Measurements from ENCODE around the gene TMEM108.

The TMEM108 gene

DNA sequence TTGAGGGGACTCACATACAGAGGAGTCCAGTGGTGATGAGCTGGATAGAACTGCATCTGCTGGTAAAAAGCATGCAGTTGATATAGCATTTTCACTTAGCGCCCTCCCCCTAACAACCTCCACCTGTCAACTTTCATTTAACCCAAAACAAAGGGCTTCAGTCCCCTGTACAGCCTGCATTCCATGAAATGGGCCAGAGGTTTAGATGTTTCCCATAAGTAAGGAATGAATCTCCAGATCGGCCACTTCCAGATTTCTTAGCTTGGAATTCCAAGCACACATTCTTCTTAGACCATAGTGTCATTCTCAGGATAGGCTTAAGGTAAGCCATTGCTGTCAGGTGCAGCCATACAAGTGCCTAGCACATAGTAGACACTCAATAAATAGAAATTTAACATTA lies 328.7 kb downstream of the TMEM108 start:
- no peak for DNase-seq

DNA sequence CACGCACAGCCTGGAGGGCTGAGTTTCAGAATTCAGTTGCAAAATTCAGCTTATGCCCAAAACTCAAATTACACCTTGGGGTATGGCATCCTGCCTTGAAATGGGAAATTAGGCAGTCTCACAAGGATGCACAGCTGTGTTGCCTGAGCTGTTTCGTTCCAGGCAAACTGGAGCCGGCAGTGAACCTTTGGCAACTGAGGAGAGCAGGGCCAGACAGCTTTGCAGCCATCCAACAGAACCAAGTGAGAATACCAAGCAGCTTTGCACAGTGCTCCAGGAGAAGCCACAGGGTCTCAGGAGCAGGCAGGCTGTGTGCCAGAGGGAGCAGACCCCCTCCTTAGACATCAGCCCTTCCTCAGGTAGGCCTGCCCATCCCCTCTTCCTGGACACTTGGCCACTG lies 329.2 kb downstream of the TMEM108 start:
- no peak for DNase-seq

DNA sequence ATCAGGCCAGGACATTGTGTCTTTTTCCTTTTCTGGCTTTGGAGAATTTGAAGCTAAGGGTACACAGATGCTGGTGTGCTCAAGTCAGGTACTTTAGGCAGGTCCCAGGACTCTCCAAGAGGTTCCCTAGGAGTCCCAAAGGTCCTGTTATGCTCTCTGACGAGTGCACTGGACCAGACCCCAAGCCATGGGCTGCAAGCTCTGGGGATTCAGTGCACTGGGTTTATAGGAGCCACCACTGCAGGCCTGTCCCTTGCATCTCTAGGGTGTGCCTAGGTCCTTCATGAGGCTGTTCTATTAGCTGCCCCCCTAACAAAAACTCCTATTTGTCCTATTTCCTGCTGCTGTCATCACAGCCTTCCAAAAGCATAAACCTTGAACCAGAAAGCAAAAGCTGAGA lies 329.8 kb downstream of the TMEM108 start:
- no peak for DNase-seq

DNA sequence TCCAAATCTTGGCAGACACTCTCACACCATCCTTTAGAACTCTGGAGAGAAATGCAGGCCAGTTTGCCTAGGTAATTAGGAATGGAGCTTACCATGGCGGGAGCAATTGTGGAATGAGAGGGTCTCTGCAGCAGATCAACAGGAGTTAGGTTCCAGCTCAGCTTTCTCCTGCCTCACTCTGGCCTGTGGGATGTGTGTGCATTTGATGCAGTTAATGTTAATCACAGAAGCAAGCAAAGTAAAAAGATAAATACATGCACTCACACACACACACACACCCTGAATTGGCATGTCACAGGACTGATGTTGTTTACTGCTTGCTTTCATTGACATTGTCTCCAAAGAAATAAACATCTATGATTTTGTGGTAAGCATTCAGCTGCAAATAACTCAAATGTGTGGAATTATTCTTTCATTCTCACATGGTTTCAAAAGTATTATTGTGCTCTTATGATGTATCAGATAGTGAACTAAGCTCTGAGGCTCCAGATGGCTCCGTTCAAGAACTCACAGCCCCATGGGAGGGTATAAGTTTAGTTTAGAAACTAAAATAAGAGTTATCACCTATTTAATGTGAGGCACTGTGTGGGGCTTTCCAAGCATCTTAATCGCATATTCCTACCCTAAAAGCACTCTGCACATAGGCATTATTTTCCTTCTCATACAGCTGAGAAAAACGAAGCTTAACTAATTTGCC lies 330.3 kb downstream of the TMEM108 start:
- DNase-seq: no peak

DNA sequence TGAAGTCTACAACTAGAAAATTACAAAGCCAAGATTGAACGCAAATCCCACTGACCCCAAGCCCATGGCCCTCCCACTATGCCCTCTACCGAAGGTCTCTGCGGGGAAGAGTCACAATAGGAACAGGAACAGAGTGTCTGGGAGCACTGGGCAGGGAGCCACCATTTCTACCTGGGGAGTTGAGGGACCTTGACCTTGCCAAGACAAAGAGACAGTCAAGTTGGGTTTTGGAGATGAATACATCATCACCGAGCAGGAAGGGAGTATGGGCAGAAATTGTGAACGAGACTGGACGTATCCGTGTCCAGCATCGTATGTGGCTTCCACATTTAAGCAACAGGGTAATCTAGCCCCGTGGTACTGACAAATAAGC lies 330.9 kb downstream of the TMEM108 start:
- DNase-seq: no peak

DNA sequence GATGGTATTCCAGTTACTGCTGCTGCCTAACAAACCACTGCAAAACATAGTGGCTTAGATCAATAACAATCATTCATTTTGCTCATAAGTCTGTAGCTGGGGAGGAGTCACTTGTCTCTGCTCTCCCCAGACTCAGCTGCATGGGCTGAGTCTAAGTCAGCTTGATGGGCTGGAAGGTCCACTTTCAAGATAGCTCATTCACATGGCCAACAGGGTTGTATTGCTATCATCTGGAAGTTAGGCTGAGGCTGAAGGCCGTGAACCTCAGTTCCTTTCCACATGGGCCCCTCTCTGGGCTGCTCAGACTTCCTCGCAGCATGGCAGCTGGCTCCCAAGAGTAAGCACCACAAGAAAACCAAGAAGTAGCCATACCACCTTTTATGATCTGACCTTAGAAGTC lies 333.0 kb downstream of the TMEM108 start:
- no peak for DNase-seq

DNA sequence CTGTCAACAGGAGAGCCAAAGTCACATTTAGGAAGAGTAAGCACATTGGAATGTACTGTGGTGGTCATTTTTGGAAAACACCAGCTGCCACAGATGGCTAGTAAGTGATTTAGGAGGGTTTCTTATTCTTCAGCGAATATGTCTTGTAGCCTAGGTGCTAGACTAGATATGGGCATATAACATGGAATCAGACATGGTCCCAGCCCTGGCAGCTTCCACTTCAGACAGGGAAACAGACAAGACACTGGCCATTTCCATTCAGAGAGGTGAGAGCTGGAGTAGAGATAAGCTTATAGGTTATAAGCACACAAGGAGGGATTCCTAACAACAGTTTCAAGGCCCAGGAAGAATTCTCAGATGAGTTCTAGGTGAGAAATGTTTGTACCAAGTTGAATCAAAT lies 333.5 kb downstream of the TMEM108 start:
- DNase-seq: no peak

DNA sequence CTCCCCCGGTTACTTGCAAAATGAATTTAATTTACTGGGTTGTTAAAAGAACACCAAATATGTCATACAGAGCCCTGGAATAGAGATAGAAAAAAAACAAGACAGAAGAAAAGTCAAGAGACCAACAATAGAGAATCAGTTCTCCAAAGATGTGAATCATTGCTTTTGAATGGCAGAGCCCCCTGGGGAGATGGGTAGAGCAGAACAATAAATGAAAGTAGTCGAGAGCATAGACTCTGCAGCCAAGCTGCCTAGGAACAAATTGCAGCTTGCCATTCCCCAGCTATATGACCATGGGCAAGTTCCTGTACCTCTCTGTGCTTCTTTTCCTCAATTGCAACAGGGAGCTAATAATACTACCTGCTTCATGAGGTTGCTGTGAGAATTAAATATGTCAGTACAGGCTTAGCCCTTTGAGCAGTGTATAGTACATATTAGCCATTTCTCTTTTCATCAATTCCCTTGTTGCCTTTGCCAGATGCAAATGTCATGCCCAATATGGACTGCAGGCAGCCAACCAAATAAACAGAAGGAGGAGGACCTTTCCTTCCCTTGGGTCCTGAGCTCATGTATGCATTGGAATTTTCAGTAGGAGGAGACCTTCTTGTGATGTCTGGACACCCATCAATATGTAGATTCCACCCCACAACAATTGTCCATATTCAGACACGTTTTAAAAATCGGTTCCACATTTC lies 336.7 kb downstream of the TMEM108 start:
- DNase-seq: no peak

DNA sequence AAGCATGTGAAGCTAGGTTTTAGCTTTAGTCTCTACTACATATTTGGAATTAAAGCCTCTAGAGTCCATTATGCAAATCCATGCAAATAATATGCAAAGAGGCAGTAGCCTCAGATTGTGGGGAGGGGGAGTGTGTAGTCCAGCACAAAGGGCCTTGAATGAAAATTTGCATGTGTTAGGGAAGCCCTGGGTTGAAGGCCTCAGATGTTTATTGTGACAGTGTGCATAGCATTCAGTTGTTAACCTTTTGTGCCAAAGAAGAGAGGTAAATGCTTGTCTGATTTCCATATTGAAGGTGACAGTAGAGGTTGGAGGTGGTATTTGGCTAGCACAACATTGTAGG lies 337.2 kb downstream of the TMEM108 start:
- no peak for DNase-seq

DNA sequence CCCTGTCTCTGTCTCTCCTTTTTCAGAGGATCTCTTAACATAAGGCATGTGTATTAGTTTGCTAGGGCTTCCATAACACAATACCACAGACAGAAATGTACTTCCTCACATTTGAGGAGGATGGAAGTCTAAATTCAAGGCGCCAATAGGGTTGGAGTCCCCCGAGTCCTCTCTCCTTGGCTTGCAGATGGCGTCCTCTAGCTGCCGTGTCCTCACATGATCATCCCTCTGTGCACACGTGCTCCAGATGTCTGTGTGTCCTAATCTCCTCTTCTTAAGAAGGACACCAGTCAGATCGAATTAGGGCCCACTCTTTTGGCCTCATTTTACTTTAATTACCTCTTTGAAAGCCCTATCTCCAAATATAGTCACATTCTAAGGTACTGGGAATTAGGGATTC lies 338.6 kb downstream of the TMEM108 start:
- DNase-seq: peak; percentile 5

DNA sequence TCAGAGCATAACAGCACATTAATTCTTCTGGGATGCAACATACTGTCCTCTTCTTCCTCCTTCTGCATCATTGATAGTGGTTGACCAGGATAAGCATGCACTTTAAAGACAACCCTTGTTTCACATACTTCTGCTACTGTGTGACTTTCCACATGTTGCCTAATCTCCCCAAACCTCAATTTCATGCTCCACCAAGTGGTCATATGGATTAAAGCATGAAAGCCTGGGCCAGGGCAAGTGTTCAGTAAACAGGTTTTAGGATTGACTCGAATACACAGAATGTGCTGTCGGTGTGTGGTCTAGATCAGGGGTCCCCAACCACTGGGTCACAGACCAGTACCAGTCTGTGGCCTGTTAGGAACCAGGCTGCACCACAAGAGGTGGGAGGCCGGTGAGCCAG lies 339.2 kb downstream of the TMEM108 start:
- peak; percentile 37 for DNase-seq

DNA sequence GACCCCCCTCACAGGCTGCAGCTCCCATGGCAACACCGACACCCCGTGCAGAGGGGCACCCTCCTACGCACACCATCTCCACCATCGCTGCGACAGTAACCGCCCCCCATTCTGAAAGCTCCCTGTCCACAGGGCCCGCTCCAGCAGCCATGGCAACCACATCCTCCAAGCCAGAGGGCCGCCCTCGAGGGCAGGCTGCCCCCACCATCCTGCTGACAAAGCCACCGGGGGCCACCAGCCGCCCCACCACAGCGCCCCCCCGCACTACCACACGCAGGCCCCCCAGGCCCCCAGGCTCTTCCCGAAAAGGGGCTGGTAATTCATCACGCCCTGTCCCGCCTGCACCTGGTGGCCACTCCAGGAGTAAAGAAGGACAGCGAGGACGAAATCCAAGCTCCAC lies 341.7 kb downstream of the TMEM108 start:
- no peak for DNase-seq

DNA sequence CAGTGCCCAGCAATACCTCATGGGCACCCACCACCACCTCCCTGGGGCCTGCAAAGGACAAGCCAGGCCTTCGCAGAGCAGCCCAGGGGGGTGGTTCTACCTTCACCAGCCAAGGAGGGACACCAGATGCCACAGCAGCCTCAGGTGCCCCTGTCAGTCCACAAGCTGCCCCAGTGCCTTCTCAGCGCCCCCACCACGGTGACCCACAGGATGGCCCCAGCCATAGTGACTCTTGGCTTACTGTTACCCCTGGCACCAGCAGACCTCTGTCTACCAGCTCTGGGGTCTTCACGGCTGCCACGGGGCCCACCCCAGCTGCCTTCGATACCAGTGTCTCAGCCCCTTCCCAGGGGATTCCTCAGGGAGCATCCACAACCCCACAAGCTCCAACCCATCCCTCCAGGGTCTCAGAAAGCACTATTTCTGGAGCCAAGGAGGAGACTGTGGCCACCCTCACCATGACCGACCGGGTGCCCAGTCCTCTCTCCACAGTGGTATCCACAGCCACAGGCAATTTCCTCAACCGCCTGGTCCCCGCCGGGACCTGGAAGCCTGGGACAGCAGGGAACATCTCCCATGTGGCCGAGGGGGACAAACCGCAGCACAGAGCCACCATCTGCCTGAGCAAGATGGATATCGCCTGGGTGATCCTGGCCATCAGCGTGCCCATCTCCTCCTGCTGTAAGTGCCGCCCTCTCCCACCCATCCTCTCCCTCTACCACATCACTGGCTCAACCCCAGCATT lies 342.5 kb downstream of the TMEM108 start:
- no peak for DNase-seq

DNA sequence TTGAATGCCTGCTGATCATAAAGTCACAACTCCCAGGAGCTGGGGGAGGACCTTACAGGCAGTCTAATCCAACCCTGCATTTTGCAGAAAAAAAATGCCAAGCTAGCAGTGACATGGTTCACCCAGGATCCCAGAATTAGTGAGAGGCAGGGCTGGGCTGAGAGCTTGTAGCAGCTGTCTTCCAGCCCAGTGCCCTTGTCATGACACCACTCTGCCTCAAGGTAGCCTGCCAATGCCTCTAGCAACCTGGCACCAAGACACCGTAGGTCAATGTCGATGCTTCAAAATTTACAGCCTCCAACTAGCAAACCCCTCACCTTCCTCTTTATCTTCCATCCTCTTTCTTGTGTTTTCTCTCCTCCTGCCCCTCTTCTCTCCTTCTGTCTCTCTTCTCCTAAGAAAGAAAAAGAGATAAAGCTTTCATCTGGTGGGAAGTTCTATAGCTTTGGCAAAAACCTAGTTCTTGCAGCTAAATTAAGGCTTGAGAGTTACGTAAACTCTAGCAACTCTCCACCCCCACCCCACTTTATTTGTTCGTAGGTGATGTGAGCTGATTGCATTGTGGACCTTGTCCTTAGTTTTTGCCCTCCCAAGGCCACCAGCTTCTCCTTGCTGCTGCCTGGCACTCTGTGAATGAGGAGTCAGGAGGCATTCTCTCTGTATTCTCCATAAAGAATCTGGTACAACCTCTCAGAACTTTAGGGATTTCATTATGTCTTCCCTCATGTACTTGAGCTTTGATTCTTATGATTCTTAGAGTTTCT lies 343.3 kb downstream of the TMEM108 start:
- DNase-seq: no peak

DNA sequence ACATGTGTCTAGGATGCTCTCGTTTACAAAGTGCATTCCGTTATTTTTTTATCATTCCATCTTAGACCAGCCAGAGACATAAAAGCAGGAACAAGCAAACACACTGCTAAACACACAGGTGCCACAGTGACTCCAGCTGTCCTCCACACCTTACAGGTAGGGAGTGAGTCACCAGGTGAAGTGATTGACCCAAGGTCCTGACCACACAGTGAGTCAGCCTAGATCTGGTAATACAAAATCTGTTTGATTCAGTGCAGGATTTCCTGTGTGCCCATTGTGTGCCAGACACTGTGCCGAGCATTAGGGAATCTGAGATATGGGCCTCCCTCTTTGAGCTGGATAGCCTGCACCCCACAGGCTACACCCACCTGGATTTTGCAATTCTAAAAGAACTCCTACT lies 345.0 kb downstream of the TMEM108 start:
- DNase-seq: no peak

DNA sequence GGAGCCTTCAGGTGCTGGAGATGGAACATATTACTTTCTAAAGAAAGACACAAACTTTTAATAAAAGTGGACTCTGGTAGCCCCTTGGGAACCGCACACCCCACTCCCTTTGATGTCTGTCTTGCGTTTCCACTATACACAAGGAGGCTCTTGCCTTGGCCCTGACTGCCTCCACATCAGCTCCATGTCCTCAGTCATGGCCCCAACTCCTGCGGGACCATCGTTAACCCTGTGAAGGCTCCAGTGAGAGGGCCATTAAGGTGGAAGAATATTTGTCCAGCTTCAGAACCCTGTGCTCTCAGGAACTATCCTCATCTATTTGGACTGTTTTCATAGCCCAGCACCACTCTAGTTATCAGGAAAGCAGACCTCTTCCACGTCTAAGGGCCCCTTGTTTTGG lies 345.6 kb downstream of the TMEM108 start:
- DNase-seq: no peak

DNA sequence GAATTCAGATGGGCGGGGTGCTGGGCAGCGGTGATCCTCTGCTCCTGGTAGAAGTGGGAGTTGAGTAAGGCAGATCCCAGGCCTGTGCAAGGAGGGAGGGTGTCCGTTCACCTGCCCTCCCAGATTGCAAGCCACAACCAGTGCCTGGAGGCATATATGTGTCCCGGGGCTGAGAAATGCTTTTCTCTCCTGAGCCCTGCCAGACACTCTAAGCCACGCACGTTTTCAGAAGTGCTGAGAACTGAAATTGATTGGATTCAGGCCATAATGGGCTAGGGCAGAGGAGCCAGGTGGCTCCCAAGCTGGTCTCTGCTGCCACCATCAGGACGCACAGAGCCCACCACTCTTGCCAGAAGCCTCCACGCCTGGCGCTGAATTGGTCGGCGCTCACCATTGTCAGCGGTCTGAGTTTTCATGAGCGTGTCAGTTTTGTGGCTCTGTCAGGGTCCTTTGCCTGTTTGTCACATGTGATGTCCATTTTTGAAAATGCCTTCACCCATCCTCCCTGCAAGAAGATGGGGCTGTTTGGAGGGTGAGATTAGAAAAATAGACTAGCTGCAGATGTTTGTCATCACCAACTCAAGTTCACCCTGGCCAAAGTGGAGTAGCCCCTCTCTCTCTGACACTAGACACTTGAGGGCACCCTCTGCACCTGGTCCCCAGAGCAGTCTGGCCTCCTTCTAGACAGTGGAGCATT lies 346.3 kb downstream of the TMEM108 start:
- DNase-seq: peak; percentile 53

DNA sequence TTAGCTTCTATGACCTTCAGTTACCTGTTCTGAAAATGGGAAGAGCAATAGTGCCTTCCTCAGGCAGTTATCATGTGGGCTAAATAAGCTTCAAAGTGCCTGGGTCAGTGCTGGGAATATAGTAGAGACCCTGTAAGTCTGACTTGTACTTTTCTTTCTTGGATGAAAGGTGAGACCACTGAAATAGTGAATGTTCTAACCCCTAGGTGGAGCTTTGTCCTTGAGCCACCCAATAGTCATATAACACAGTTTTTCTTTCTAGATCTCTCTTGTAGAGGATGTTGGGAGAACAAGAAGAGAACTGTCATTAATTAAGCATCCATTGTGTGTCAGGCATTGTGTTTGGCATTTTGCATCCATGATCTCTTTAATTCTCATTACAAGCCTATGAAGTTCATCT lies 348.7 kb downstream of the TMEM108 start:
- DNase-seq: no peak

DNA sequence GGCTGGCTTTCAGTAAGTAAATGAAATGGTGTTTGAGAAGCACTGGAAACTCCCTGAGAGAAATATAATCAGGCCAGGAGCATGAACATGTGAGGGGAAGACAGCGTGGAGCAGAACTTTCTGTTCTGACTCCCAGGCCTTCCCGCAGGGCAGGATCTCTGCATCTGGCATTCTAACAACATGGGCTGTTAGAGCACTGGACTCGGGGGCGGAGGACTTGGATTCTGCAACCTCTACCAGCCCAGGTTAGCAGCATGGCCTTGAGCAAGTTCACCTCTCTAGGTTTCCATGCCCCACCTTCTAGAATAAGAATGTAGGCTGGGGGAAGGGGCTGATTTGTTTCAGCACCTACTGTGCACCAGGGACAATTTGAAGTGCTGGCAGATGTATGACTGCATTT lies 349.1 kb downstream of the TMEM108 start:
- DNase-seq: no peak

DNA sequence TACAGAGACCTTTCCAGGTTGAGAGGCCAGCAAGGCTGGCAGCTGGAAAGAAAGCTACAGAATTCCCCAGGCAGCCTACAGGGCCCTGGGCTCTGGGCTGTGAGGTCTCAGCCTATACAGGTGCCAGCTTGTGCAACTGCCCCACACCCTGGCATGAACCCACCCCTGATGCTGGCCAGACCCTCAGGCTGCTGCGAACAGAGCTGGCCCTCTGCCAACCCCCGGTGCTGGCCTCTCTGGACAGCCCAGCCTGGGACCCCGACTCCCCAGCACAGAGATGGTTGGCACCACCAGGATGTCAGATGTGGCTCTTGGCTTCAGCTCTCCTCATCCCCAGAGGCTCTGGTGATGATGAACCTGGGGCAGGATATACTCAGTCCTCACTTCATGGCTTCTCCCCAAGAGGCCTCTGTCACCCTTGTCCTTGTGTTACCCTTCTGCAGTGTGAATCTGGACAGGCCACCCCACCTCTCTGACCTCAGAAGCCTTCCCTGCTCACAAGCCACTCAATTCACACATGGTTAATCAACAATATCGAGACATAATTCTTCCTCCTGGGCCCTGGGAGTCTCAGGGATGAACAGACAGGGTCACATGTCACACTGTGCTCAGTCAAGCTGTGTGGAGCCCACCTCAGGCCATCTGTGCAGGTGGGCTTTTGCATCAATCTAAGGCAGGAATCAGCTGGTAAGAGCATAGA lies 350.7 kb downstream of the TMEM108 start:
- no peak for DNase-seq

DNA sequence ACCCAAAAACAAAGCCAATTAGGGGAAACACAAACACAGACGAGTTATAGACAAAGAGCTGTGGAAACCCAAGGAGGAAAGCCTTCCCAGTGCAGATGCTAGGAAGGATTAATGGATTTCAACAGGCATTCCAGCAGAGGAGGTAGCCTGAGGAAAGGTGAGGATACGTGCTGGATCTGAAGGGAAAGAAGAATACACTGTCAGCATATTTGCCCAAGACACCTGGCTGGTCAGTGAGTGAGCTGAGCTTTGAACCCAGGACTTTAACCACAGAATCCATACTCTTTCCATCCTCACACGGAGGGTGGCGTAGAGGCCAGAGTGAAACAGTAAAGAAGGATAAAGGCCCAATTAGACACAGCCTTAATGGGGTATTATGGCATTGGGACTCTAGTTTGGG lies 352.5 kb downstream of the TMEM108 start:
- DNase-seq: no peak

DNA sequence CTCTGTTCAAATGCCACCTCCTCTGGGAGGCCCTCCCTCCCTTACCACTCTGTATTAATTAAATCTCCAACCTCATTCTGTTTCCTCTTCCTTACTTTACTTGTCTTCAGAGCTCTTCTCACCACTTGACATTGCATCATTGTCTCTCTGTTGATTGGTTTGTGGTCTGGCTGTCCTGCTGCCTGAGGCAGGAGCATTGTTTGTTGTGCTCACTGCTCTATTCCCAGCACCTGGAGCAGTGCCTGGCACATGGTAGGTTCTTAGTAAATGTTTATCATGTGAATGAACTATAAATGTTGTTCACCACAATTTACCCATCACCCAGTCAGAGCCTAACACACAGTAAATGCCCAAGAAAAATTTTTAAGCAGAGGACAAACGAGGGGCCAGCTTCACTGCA lies 355.0 kb downstream of the TMEM108 start:
- no peak for DNase-seq
